OCI-LY1 (cell line): ENCODE results near the gene SAC3D1.

ENCODE experiments used
- CTCF ChIP-seq: fragments of 200-600 bp; sonication (generic), shearing (Covaris generic); IDR thresholded peaks from 2 replicates; pipeline ENCODE4 v1.5.1; 2017; ENCODE audit warnings: mild to moderate bottlenecking, antibody characterized with exemption, low read length, moderate library complexity, mixed read lengths
- EZH2 ChIP-seq: fragments of 200-600 bp; sonication (generic), shearing (Covaris generic); IDR thresholded peaks from 2 replicates; pipeline ENCODE4 v1.8.0; 2017; ENCODE audit warnings: borderline replicate concordance, mixed run types, mild to moderate bottlenecking, antibody characterized with exemption, low read length, moderate library complexity, mixed read lengths

DNA sequence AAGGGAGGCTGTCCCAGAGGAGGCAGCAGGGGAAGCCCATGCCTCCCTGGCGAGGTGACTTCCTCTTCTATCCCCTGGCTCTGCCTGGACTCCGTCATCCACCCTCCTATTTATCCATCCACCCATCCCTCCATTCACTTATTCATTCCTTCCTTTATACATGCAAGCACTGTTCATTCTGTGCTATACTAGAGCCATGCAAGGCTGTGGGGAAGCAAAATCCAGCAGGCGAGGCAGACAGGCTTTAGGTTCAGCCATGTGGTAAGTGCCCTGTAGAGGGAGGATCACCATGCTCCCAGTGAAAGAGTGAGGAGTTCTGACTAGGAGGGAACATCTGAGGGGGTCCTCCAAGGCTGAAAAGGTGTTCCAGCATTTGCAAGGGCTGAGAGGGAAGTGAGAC is 18.5 kb downstream of the SAC3D1 start:
- TF ChIP-seq CTCF (no peak), EZH2 (no peak)
